HT-29 (cell line): ENCODE results near the gene MPHOSPH10. TPM values are rescaled to one million over a fixed set of nuclear protein-coding genes. Genes with fewer than 3 reads are reported as not detected.
"Not testable (repeated sequence)": the region's sequence is repeated elsewhere in the genome, so short reads cannot be mapped to it uniquely, and the experiment has no call there.

Experiments used
- DNase-seq: peaks from one replicate; pipeline ENCODE4 v3.0.0-alpha.2; 2015; ENCODE audit warnings: low spot score
- total RNA-seq: library from RNA; depleted of rRNA; stranded (reverse); fragments of >200 nt; shearing (Covaris generic); gene quantifications from 2 replicates; pipeline ENCODE4 v1.2.3, GENCODE V29; 2014

MPHOSPH10 gene
- total RNA-seq, 1 experiment from 2014 or later = 12.3 TPM

- DNase-seq = no peak
Measured at GRCh38 chr2:71122387-71123298, 7.8 kb upstream of the MPHOSPH10 start.

DNA sequence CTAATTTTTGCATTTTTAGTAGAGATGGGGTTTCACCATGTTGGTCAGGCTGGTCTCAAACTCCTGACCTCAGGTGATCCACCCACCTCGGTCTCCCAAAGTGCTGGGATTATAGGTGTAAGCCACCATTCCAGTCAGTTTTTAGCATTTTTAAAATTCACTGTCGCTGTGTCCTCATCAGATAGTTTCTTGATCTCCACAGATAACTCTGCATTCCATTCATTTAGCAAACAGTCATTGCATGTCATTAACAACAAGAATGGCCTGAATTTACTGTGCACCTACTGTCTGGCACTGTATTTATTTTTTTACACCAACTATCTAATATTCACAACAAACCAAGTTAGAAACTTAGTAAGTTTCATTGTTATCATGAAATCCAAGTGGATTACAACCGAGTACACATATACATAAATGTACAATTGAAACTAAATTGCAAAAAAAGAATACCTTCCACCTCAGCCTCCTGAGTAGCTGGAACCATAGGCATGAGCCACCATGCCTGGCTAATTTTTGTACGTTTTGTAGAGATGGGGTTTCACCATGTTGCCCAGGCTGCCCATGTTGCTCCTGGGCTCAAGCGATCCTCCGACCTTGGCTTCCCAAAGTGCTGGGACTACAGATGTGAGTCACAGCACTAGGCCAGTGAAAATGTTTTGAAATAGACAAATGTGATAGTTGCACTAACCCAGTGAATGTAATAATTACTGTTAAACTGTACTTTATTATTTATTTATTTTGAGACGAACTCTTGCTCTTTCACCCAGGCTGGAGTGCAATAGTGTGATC is 4.7 kb upstream of the MPHOSPH10 start:
- DNase-seq = no peak

- no peak for DNase-seq
Measured at GRCh38 chr2:71126957-71127356, 3.5 kb upstream of the MPHOSPH10 start.

GRCh38 chr2:71129114-71129901 is 1.1 kb upstream of the MPHOSPH10 start:
- peak; percentile 44 for DNase-seq

GRCh38 chr2:71129902-71130151 is 607 bp upstream of the MPHOSPH10 start:
- DNase-seq = peak; percentile 86

- DNase-seq = peak; percentile 54
Measured at GRCh38 chr2:71130905-71131244, 441 bp downstream of the MPHOSPH10 start.

DNA sequence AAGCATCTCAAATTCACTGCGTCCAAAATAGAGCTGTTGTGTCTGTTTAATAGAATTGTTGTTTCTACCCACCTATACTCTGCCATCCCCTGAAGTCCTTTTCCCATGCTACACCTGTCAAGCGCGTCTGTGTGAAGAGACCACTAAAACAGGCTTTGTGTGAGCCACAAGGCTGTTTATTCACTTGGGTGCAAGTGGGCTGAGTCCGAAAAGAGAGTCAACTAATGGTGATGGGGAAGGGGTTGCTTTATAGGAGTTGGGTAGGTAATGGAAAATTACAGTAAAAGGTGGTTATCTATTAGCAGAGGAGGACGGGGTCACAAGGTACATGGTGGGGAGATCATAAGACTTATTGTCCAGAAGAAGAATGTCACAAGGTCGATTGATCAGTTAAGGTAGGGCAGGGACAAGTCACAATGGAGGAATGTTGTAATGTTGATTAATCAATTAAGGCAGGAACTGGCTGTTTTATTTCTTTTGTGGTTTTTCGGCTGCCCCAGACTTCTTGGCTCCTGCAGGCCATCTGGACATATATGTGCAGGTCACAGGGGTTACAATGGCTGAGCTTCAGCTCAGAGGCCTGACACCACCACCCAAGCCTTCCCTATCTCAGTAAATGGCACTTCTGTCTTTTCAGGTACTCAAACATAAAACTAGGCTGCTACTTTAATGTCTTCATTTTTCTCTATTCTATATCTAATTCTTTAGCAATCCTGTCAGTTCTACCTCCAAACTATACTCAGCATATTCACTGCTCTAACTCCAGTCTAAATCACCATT is 1.1 kb downstream of the MPHOSPH10 start:
- not testable (repeated sequence) for DNase-seq

DNA sequence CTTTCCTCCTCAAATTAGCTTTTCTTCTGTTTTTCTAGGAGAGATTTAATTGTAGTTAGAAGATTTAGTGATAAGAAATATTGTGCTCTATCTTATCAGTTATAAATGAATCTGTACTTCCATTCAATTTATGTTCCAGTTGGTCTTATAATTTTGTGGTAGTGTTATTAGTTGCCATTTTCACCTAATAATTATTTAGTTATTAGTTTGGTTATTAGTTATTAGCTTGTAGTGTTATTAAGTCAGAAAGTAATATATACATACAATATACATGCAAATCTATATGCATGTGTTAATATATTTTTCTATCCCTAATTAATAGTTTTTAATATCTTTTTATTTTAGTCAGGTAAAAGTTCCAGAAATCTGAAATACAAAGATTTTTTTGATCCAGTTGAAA is 3.2 kb downstream of the MPHOSPH10 start:
- DNase-seq = no peak

DNA sequence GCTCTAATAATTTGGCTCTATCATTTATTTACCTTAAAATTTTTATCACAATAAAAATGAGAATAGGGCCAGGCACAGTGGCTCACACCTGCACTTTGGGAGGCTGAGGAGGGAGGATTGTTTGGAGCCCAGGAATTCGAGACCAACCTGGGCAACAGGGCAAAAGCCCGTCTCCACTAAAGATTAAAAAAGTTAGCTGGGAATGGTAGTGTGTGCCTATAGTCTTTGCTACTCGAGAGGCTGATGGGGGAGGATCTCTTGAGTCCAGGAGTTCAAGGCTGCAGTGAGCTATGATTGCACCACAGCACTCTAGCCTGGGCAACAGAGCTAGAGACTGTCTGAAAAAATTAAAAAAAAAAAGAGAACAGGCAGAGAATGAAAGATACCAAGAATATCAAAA is 5.7 kb downstream of the MPHOSPH10 start:
- no peak for DNase-seq

GRCh38 chr2:71143782-71144181 is 13.3 kb downstream of the MPHOSPH10 start:
- DNase-seq = no peak

- no peak for DNase-seq
Measured at GRCh38 chr2:71148506-71149063, 18.2 kb downstream of the MPHOSPH10 start.

GRCh38 chr2:71150082-71150816 is 19.8 kb downstream of the MPHOSPH10 start:
- no peak for DNase-seq

- no peak for DNase-seq
Measured at GRCh38 chr2:71151620-71152019, 21.2 kb downstream of the MPHOSPH10 start.

GRCh38 chr2:71153585-71154224 is 23.3 kb downstream of the MPHOSPH10 start:
- DNase-seq = no peak

DNA sequence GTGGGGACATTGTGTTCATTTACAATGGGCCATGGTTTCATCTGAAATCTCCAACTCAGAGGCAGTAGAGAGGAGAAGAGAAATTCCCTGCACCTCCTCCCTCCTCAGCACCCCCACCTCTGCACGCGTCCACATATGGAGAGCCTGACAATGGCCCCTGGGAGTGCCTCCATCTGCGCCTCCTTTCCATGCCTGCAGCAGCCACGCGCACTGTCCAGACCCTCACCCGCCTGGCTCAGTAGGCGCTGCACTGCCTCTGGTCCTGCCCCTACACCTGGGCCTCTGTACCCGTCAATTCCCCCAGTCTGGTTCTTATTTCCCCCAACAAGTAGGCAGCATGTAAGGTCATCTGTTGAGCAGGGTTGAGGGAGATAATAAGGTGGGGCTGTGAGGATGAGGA is 23.8 kb downstream of the MPHOSPH10 start:
- DNase-seq = no peak

DNA sequence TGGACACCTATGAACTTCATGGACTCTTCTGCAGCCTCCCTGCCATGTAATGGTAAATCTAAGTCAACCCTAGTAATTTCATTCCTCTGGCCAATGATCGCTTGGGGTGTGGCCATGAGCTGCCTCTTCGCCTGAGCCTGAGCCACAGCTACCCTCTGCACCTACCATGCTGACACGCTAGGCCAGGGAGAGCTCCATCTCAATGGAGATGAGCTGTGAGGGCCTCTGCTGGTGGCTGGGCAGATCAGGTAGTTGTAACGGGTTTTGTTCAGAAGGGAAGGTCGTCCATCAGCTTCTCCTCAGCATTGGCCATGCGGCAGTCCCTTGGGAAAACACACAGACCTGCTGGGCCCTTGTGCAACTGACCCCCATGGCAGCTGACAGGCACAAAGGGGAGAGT is 24.4 kb downstream of the MPHOSPH10 start:
- peak; percentile 68 for DNase-seq

GRCh38 chr2:71155846-71156245 is 25.4 kb downstream of the MPHOSPH10 start:
- no peak for DNase-seq

GRCh38 chr2:71156573-71156972 is 26.1 kb downstream of the MPHOSPH10 start:
- no peak for DNase-seq

DNA sequence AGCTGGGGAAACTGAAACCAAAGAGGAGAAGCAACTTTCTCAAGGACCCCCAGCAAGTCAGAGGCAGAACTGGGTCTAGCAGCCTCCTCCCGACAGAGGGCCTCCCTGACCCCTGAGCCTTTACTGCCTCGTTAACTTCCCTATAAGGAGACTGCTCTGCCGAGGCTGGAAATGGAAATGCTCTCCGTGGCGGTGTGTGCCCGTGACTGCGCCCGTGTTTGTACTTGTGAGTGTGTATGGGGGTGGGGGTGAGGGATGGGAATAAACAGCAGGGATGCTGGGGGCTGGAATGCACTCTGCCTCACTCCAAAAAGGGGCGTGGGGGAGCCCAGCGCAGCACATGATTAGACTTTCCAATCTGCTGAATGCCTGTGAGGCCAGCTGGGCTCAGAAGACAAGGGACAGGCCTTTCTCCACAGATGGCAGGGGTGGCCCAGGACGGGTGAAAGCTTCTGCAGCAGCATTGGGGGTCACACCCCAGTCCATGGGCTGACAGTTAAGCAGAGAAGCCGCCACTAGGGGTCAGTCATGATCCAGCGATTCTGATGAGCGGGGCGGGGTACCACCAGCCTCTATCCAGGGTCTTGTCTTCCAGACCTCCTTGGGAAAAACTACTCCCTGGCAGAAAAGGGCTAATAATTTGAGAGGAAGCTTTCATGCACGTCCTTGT is 26.8 kb downstream of the MPHOSPH10 start:
- peak; percentile 71 for DNase-seq
